Measurements from ENCODE around the gene ZNF441. TPM values are rescaled to one million over a fixed set of nuclear protein-coding genes. Genes with fewer than 3 reads are reported as not detected.

ZNF441 gene
- total and polyA plus RNA-seq, 8 donors = 2.5 to 6.9 (median 3.9) TPM

- FAIRE-seq = no peak
- H3K36me3 ChIP-seq = peaks cover 10 to 31% (median 22%) of the 10 kb centered on the region in 3 donors
- ATAC-seq = no peak
- H3K4me3 ChIP-seq = no peak overlapping the region
- intact Hi-C loops (cut with DNase I) = no loop called here
- no peak for DNase-seq
- no peaks in the 10 kb centered on the region for H3K4me1 ChIP-seq
- no peaks in the 10 kb centered on the region for H3K27me3 ChIP-seq
- H3K9me3 ChIP-seq = peaks cover 0 to 4% (median 1%) of the 10 kb centered on the region in 4 donors
- H3K27ac ChIP-seq = no peak overlapping the region
- TF ChIP-seq CTCF (IDR thresholded peaks at IDR 0.05) = no peak
- 96 to 100% methylated on average over 2 of the region's 2 CpGs for WGBS, 2 donors
These were observed 66.7 kb downstream of the ZNF441 start for GRCh38 chr19:11833541-11833940.

Other genes with a start within 250 kb of the ZNF441 start
- gene ECSIT, start 237.9 kb upstream of the ZNF441 start, total RNA-seq = 10 to 100 TPM; 32.1 to 54.8 (median 36.9) TPM
- 10 to 100 TPM; 60.3 to 87.3 TPM for gene ECSIT, start 237.9 kb upstream of the ZNF441 start, polyA plus RNA-seq
- gene CNN1, start 228.1 kb upstream of the ZNF441 start, total RNA-seq = 1 to 10 TPM in 4 of 6 donors, under 1 TPM in 2; 0.43 to 5.2 (median 1.8) TPM
- gene CNN1, start 228.1 kb upstream of the ZNF441 start, polyA plus RNA-seq = 10 to 100 TPM; 11.3 to 38.8 TPM
- 10 to 100 TPM; 25.0 to 38.9 (median 32.4) TPM for gene ELOF1, start 207.8 kb upstream of the ZNF441 start, total RNA-seq
- 10 to 100 TPM; 52.0 to 63.4 TPM for gene ELOF1, start 207.8 kb upstream of the ZNF441 start, polyA plus RNA-seq
- 10 to 100 TPM in 2 of 6 donors, 1 to 10 TPM in 4; 3.5 to 21.8 (median 7.0) TPM for gene ACP5, start 189.4 kb upstream of the ZNF441 start, total RNA-seq
- gene ACP5, start 189.4 kb upstream of the ZNF441 start, polyA plus RNA-seq = 10 to 100 TPM in 1 of 2 donors, 1 to 10 TPM in 1; 7.7 to 11.4 TPM
- gene ZNF627, start 169.5 kb upstream of the ZNF441 start, total RNA-seq = 1 to 10 TPM; 4.4 to 8.5 (median 6.0) TPM
- 1 to 10 TPM; 4.6 to 6.4 TPM for gene ZNF627, start 169.5 kb upstream of the ZNF441 start, polyA plus RNA-seq
- 1 to 10 TPM; 2.5 to 4.7 (median 3.3) TPM for gene ZNF823, start 28.1 kb upstream of the ZNF441 start, total RNA-seq
- gene ZNF823, start 28.1 kb upstream of the ZNF441 start, polyA plus RNA-seq = 1 to 10 TPM; 2.7 to 4.7 TPM
- 1 to 10 TPM in 4 of 6 donors, under 1 TPM in 2; 0.95 to 3.3 (median 1.4) TPM for gene ZNF491, start 31.5 kb downstream of the ZNF441 start, total RNA-seq
- gene ZNF491, start 31.5 kb downstream of the ZNF441 start, polyA plus RNA-seq = 1 to 10 TPM; 1.1 to 1.2 TPM
- gene ZNF440, start 47.3 kb downstream of the ZNF441 start, total RNA-seq = 1 to 10 TPM; 4.1 to 8.7 (median 6.7) TPM
- gene ZNF440, start 47.3 kb downstream of the ZNF441 start, polyA plus RNA-seq = 1 to 10 TPM; 5.1 to 6.3 TPM
- gene ZNF439, start 81.7 kb downstream of the ZNF441 start, total RNA-seq = 1 to 10 TPM; 2.2 to 8.0 (median 2.8) TPM
- 1 to 10 TPM; 7.4 to 7.5 TPM for gene ZNF439, start 81.7 kb downstream of the ZNF441 start, polyA plus RNA-seq
- 10 to 100 TPM in 1 of 6 donors, 1 to 10 TPM in 5; 4.4 to 13.6 (median 6.4) TPM for gene ZNF69, start 120.8 kb downstream of the ZNF441 start, total RNA-seq
- 10 to 100 TPM; 10.1 to 13.8 TPM for gene ZNF69, start 120.8 kb downstream of the ZNF441 start, polyA plus RNA-seq
- 10 to 100 TPM in 1 of 6 donors, 1 to 10 TPM in 5; 6.5 to 10.9 (median 7.7) TPM for gene ZNF700, start 158.1 kb downstream of the ZNF441 start, total RNA-seq
- 10 to 100 TPM; 14.9 to 22.7 TPM for gene ZNF700, start 158.1 kb downstream of the ZNF441 start, polyA plus RNA-seq
- 1 to 10 TPM; 1.5 to 4.5 (median 2.4) TPM for gene ZNF763, start 198.0 kb downstream of the ZNF441 start, total RNA-seq
- gene ZNF763, start 198.0 kb downstream of the ZNF441 start, polyA plus RNA-seq = 1 to 10 TPM; 3.6 to 5.9 TPM